ENCODE results near the gene CHRM1. TPM values are rescaled to one million over a fixed set of nuclear protein-coding genes. Genes with fewer than 3 reads are reported as not detected.

The CHRM1 gene
- total RNA-seq, 1 experiment from 2014 or later = not detected

GRCh38 chr11:62881579-62882430 lies 39.4 kb downstream of the CHRM1 start:
- Mint-ChIP-seq H3K27me3 (ENCODE audit: low read depth) (peaks cover 5% of the 10 kb centered on the region), H3K27ac (peak overlapping the region; percentile 100), H3K4me3 (peak overlapping the region; percentile 99 to 100), H3K36me3 (ENCODE audit: insufficient read depth in 1 of 3, low read depth in 3 of 3) (peaks cover 70 to 87% (median 85%) of the 10 kb centered on the region in 3 experiments), H3K4me1 (peaks cover 43 to 57% of the 10 kb centered on the region in 2 experiments), H3K9me3 (peaks cover 2 to 3% of the 10 kb centered on the region in 2 experiments; a peak in 3 of 5 replicates)
- Histone ChIP-seq H3K79me1 (ENCODE audit: insufficient read depth, low read depth, low read length, poor library complexity, severe bottlenecking) (no peaks in the 10 kb centered on the region), H3K14ac (ENCODE audit: insufficient read depth, low read length) (peak overlapping the region; percentile 98; the same call in 1 of the 2 replicates), H3K4me1 (ENCODE audit: insufficient read depth, low read length) (no peaks in the 10 kb centered on the region; the same call in 1 of the 2 replicates), H3K4me2 (ENCODE audit: insufficient read depth, insufficient read length, low read length) (peak overlapping the region; percentile 41), H2BK12ac (ENCODE audit: insufficient read length, low read depth, low read length) (peak overlapping the region; percentile 11), H3K23me2 (ENCODE audit: insufficient read length, low read depth, low read length, poor library complexity, severe bottlenecking) (peaks cover 15% of the 10 kb centered on the region), H3K23ac (ENCODE audit: insufficient read length, low read depth, low read length) (no peak overlapping the region), H2BK20ac (ENCODE audit: low read depth, low read length, poor library complexity, severe bottlenecking) (peak overlapping the region; percentile 76), H3K56ac (ENCODE audit: insufficient read length, low read depth, low read length) (peak overlapping the region; percentile 83), H3K18ac (ENCODE audit: insufficient read length, low read depth, low read length) (peak overlapping the region; percentile 96), H2AFZ (ENCODE audit: low read length) (no peak overlapping the region), H3K79me2 (ENCODE audit: insufficient read depth, low read length) (peaks cover 6% of the 10 kb centered on the region; the same call in 1 of the 2 replicates), H3K4ac (ENCODE audit: low read depth, low read length) (peak overlapping the region; percentile 92; the same call in 1 of the 2 replicates), H3K9me3 (ENCODE audit: control insufficient read depth, low read depth, low read length) (no peaks in the 10 kb centered on the region), H4K20me1 (ENCODE audit: control insufficient read depth, insufficient read depth, insufficient read length) (no peaks in the 10 kb centered on the region), H2BK120ac (ENCODE audit: low read depth, low read length, poor library complexity, severe bottlenecking) (peak overlapping the region; percentile 79), H2AK5ac (ENCODE audit: insufficient read length, low read length) (peak overlapping the region; percentile 89), H3K27me3 (ENCODE audit: insufficient read depth, low read length) (no peaks in the 10 kb centered on the region), H4K8ac (replicated peaks; ENCODE audit: insufficient read length, low read depth, low read length) (peak overlapping the region; percentile 91), H2BK5ac (ENCODE audit: insufficient read length, low read length) (peak overlapping the region; percentile 80), H4K91ac (ENCODE audit: insufficient read length, low read depth, low read length) (peak overlapping the region; percentile 88), H3T11ph (ENCODE audit: low read length) (peak overlapping the region; percentile 94), H2BK15ac (ENCODE audit: low read depth, low read length) (no peak overlapping the region), H3K27ac (ENCODE audit: insufficient read length, low read depth, low read length) (peak overlapping the region; percentile 70), H3K9ac (ENCODE audit: extremely low read depth, insufficient read length, low read length) (peak overlapping the region; percentile 99), H4K5ac (ENCODE audit: insufficient read length, low read depth, low read length) (peak overlapping the region; percentile 97)
- no peak for TF ChIP-seq CTCF (conservative IDR thresholded peaks at IDR 0.05)
- no peak for DNase-seq
- no CpG with 5 or more reads among the region's 21 CpGs for whole genome bisulfite sequencing (ENCODE audit: extremely low coverage, insufficient read length, low lambda C conversion rate)
